HG02798 (cell line): ENCODE data around the gene ATG4B.
A peak's percentile ranks its signal among the peaks of the same experiment; 100 is the strongest.

Experiments
- ATAC-seq: cut with Tn5 transposase; IDR thresholded peaks from one replicate; pipeline ENCODE4 v1.9.1; 2021; ENCODE audit warnings: mild to moderate bottlenecking; ENCODE audit not compliant: unreplicated experiment, poor library complexity

The ATG4B gene

GRCh38 chr2:241680827-241681599, 43.5 kb downstream of the ATG4B start:
- no peak for ATAC-seq

GRCh38 chr2:241686324-241686649, 48.8 kb downstream of the ATG4B start:
- no peak for ATAC-seq

- ATAC-seq, result peak; percentile 97
These were observed 49.3 kb downstream of the ATG4B start, which contains the start of gene DTYMK for GRCh38 chr2:241686650-241687425. DTYMK (minus strand) TSS chr2:241686815; CDS start chr2:241686783, 32 bp downstream.

GRCh38 chr2:241689306-241689705, 51.8 kb downstream of the ATG4B start:
- ATAC-seq, result no peak

- no peak for ATAC-seq
These were observed 52.8 kb downstream of the ATG4B start for GRCh38 chr2:241690202-241690717.

GRCh38 chr2:241692448-241692847, 55.0 kb downstream of the ATG4B start:
- ATAC-seq, result no peak

GRCh38 chr2:241695651-241696050, 58.2 kb downstream of the ATG4B start:
- ATAC-seq, result no peak

GRCh38 chr2:241701149-241701398, 63.6 kb downstream of the ATG4B start:
- no peak for ATAC-seq

GRCh38 chr2:241701399-241702154, 64.1 kb downstream of the ATG4B start, which contains the start of gene ING5:
ING5 (plus strand) TSS chr2:241702039; CDS start chr2:241702066, 27 bp downstream.
- peak; percentile 69 for ATAC-seq

GRCh38 chr2:241702155-241703031, 64.9 kb downstream of the ATG4B start:
- ATAC-seq, result peak; percentile 72

GRCh38 chr2:241703032-241703604, 65.6 kb downstream of the ATG4B start:
- no peak for ATAC-seq

- ATAC-seq, result no peak
These were observed 69.0 kb downstream of the ATG4B start for GRCh38 chr2:241706537-241706936.

GRCh38 chr2:241708879-241709278, 71.4 kb downstream of the ATG4B start:
- no peak for ATAC-seq

GRCh38 chr2:241719093-241719492, 81.6 kb downstream of the ATG4B start:
- no peak for ATAC-seq

GRCh38 chr2:241720099-241720498, 82.6 kb downstream of the ATG4B start:
- no peak for ATAC-seq

GRCh38 chr2:241720560-241720959, 83.1 kb downstream of the ATG4B start:
- no peak for ATAC-seq

- ATAC-seq, result no peak
These were observed 84.4 kb downstream of the ATG4B start for GRCh38 chr2:241721852-241722251.

- ATAC-seq, result no peak
These were observed 85.5 kb downstream of the ATG4B start for GRCh38 chr2:241722896-241723454.
